Activated CD8-positive, alpha-beta T cell treated with anti-CD3 and anti-CD28 coated beads for 36 hours (primary cell): ENCODE measurements around the gene RPLP1. TPM values are rescaled to one million over a fixed set of nuclear protein-coding genes. Genes with fewer than 3 reads are reported as not detected.
"Not testable (repeated sequence)": the region's sequence is repeated elsewhere in the genome, so short reads cannot be mapped to it uniquely, and the experiment has no call there.

Experiments used
- ATAC-seq: fragments of 200-7000 bp; cut with Tn5 transposase; one replicate; pipeline ENCODE4 v1.10.0; 2021; ENCODE audit warnings: mild to moderate bottlenecking, moderate library complexity
- CTCF ChIA-PET: fragments of 350-600 bp; sonication (Branson Sonifier 250); formaldehyde crosslinking; loops from one replicate; lab custom pipeline; 2021; ENCODE audit warnings: antibody characterized with exemption; lab: Charles Lee
- POLR2A ChIA-PET: fragments of 350-600 bp; sonication (Branson Sonifier 250); formaldehyde crosslinking; loops from one replicate; lab custom pipeline; 2021; ENCODE audit warnings: antibody characterized with exemption; lab: Charles Lee
- DNase-seq: peaks from one replicate; pipeline ENCODE4 v3.0.0-alpha.2; 2020
- H3K27ac Mint-ChIP-seq: one replicate; pipeline ENCODE4 v1.8.0; 2021; ENCODE audit warnings: mild to moderate bottlenecking, mixed read lengths
- H3K27me3 Mint-ChIP-seq: one replicate; pipeline ENCODE4 v1.8.0; 2021; ENCODE audit warnings: mixed read lengths
- H3K36me3 Mint-ChIP-seq: one replicate; pipeline ENCODE4 v1.8.0; 2021; ENCODE audit warnings: low read depth, mixed read lengths
- H3K4me1 Mint-ChIP-seq: one replicate; pipeline ENCODE4 v1.8.0; 2021; ENCODE audit warnings: low read depth, mixed read lengths
- H3K4me3 Mint-ChIP-seq: one replicate; pipeline ENCODE4 v1.8.0; 2021; ENCODE audit warnings: mild to moderate bottlenecking, moderate library complexity, mixed read lengths
- H3K9me3 Mint-ChIP-seq: one replicate; pipeline ENCODE4 v1.8.0; 2021; ENCODE audit warnings: mixed read lengths
- CTCF ChIP-seq: fragments of 200-600 bp; IDR thresholded peaks from one replicate; pipeline ENCODE4 v1.8.0; 2022; ENCODE audit warnings: antibody characterized with exemption, mild to moderate bottlenecking
- intact Hi-C: fragments of 100-400 bp; cut with micrococcal nuclease; formaldehyde crosslinking; loops from one replicate; pipeline ENCODE4 v1.10.0; 2022
- total RNA-seq, 2 experiments: library from RNA; stranded (reverse); gene quantifications; one replicate each; pipeline ENCODE4 v1.2.3, GENCODE V29; 2021

RPLP1 gene
- total RNA-seq, 2 experiments from 2014 or later, result 2,583 to 2,701 TPM

GRCh38 chr15:69443032-69443611 is 9.5 kb upstream of the RPLP1 start:
- Mint-ChIP-seq H3K9me3 (no peaks in the 10 kb centered on the region), H3K4me1 (peaks cover 13% of the 10 kb centered on the region), H3K36me3 (peaks cover 71% of the 10 kb centered on the region), H3K27me3 (no peaks in the 10 kb centered on the region), H3K4me3 (no peak overlapping the region), H3K27ac (peak overlapping the region; percentile 25)
- peak; percentile 90 for ATAC-seq
- intact Hi-C loops, result no loop called here
- TF ChIP-seq CTCF, result no peak
- DNase-seq, result no peak
- ChIA-PET POLR2A (interaction anchor here (0.6 to 3.0 kb wide), 2 partner anchors 9 to 357 kb away, joined by 3 to 14 read pairs; partner anchors contain the start of gene RPLP1), CTCF (no interaction called here)

- Mint-ChIP-seq H3K9me3 (no peaks in the 10 kb centered on the region), H3K36me3 (peaks cover 59% of the 10 kb centered on the region), H3K27me3 (no peaks in the 10 kb centered on the region), H3K27ac (no peak overlapping the region), H3K4me1 (peaks cover 13% of the 10 kb centered on the region), H3K4me3 (no peak overlapping the region)
- ATAC-seq (no peak), DNase-seq (no peak)
- POLR2A ChIA-PET, result no interaction called here
- CTCF ChIA-PET, result interaction anchor here (1.5 kb wide), 1 partner anchor 18 kb away, joined by 4 read pairs; no protein-coding TSS in a partner anchor
- TF ChIP-seq CTCF, result no peak
- intact Hi-C loops, result no loop called here
These were observed 7.9 kb upstream of the RPLP1 start for GRCh38 chr15:69444686-69445085.

GRCh38 chr15:69446953-69447352 is 5.7 kb upstream of the RPLP1 start:
- POLR2A ChIA-PET, result interaction anchor here (1.3 kb wide), 1 partner anchor 9 kb away, joined by 4 read pairs; no protein-coding TSS in a partner anchor

GRCh38 chr15:69450221-69450620 is 2.4 kb upstream of the RPLP1 start:
- H3K4me3 Mint-ChIP-seq, intact Hi-C loops, H3K9me3 Mint-ChIP-seq, CTCF ChIA-PET, H3K27ac Mint-ChIP-seq, H3K27me3 Mint-ChIP-seq, ATAC-seq, DNase-seq: not testable (repeated sequence)
- Mint-ChIP-seq H3K4me1 (peaks cover 12% of the 10 kb centered on the region), H3K36me3 (peaks cover 55% of the 10 kb centered on the region)
- POLR2A ChIA-PET, result interaction anchor here (0.7 to 3.8 kb wide), 3 partner anchors 11 to 55 kb away, joined by 3 to 21 read pairs (median 3); no protein-coding TSS in a partner anchor

More at GRCh38 chr15:69446953-69447352, 5.7 kb upstream of the RPLP1 start:
- Mint-ChIP-seq H3K9me3 (no peaks in the 10 kb centered on the region), H3K27ac (no peak overlapping the region), H3K4me3 (no peak overlapping the region), H3K4me1 (peaks cover 13% of the 10 kb centered on the region), H3K27me3 (no peaks in the 10 kb centered on the region), H3K36me3 (peaks cover 41% of the 10 kb centered on the region)
- CTCF ChIA-PET, result interaction anchor here (1.2 kb wide), 1 partner anchor 16 kb away, joined by 4 read pairs; no protein-coding TSS in a partner anchor
- intact Hi-C loops, result no loop called here
- ATAC-seq (no peak), DNase-seq (no peak)
- no peak for TF ChIP-seq CTCF

- DNase-seq, result no peak
- no peaks in the 10 kb centered on the region for H3K9me3 Mint-ChIP-seq
- peak overlapping the region; percentile 99 for H3K27ac Mint-ChIP-seq
- H3K4me1 Mint-ChIP-seq, result peaks cover 21% of the 10 kb centered on the region
- H3K36me3 Mint-ChIP-seq, result peaks cover 56% of the 10 kb centered on the region
- intact Hi-C loops, result no loop called here
- peak overlapping the region; percentile 99 for H3K4me3 Mint-ChIP-seq
- ATAC-seq, result no peak
- H3K27me3 Mint-ChIP-seq, result no peaks in the 10 kb centered on the region
- POLR2A ChIA-PET, result interaction anchor here (1.1 to 7.2 kb wide), 9 partner anchors 8 to 646 kb away, joined by 3 to 225 read pairs (median 16); partner anchors contain the start of genes KIF23 and TLE3
- CTCF ChIA-PET, result interaction anchor here (0.6 to 4.2 kb wide), 7 partner anchors 11 to 304 kb away, joined by 3 to 40 read pairs (median 3); no protein-coding TSS in a partner anchor
- TF ChIP-seq CTCF, result no peak
These were observed 1.5 kb upstream of the RPLP1 start for GRCh38 chr15:69450968-69451695.
